GM18909 (cell line): Measurements from ENCODE around the gene TMBIM4.
A peak's percentile ranks its signal among the peaks of the same experiment; 100 is the strongest.
"Not testable (repeated sequence)": the region's sequence is repeated elsewhere in the genome, so short reads cannot be mapped to it uniquely, and the experiment has no call there.

ENCODE experiments used
- ATAC-seq: cut with Tn5 transposase; IDR thresholded peaks from one replicate; pipeline ENCODE4 v1.9.1; 2021; ENCODE audit warnings: mild to moderate bottlenecking; ENCODE audit not compliant: unreplicated experiment, poor library complexity

TMBIM4 gene

GRCh38 chr12:66169221-66170170 lies at the start of gene TMBIM4:
Gene TMBIM4, minus strand, starts transcription at chr12:66169996. Its CDS starts 45 bp downstream, at chr12:66169951.
- peak; percentile 89 for ATAC-seq

GRCh38 chr12:66217342-66217917 lies 47.6 kb upstream of the TMBIM4 start:
- ATAC-seq, result no peak

DNA sequence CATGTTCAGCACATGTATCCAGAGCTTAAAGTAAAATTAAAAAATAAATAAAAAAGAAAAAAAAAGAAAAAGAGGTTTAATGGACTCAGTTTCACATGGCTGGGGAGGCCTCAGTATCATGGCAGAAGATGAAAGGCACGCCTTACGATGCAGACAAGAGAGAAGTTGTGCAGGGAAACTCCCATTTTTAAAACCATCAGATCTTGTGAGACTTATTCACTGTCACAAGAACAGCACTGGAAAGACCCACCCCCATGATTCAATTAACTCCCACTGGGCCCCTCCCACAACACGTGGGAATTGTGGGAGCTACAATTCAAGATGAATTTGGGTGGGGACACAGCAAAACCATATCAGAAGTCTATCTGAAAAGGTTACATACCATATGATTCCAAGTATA lies 43.2 kb upstream of the TMBIM4 start:
- ATAC-seq, result not testable (repeated sequence)

- not testable (repeated sequence) for ATAC-seq
These were observed 41.8 kb upstream of the TMBIM4 start for GRCh38 chr12:66211573-66211972.

- no peak for ATAC-seq
These were observed 41.0 kb upstream of the TMBIM4 start for GRCh38 chr12:66210840-66211239.

DNA sequence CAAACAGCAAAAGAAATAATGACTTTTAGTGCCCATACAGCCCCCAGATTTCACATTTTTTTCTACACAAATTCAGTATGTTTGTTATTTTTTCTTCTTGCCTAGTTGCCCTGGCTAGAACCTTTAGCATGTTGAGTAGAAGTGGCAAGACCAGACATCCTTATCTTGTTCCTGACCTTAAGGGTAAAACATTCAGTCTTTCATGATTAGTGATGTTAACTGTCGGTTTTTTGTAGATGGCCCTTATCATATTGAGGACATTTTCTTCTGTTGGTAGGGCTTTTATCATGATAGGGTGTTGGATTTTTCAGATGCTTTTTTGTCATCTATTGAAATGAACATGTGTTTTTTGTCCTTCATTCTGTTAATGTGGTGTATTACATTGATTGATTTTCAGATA lies 36.3 kb upstream of the TMBIM4 start:
- ATAC-seq, result no peak

GRCh38 chr12:66203820-66204219 lies 34.0 kb upstream of the TMBIM4 start:
- ATAC-seq, result no peak

DNA sequence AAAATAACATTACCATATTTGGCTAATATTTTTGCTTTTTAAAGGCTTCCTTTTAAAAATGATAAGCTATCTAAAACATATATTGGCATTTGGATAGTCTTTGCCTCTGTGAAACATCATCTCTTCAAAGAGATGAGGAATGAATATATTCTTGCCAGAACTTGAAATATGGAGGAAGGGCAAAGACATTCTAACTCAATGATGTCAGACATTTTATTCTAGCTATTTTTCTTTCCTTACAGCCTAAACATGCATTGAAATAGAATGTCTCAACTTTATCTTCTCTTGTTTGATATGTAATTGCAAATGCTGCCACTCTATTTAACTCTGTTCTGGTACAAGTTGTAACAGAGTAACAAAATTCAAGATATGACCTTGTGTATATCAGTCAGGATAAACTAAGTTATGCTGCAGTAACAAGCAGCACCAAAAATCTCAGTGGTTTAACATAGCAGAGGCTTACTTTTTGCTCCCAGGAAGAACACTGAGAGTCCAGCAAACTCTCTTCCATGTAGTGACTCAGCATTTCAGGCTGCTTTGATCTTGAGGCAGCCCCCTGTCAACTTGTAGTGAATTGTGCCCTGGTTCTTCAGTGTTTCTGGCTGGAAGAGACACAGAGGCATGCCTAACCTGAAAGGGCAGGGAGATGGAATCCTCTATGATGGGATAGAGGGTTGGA lies 30.2 kb upstream of the TMBIM4 start:
- no peak for ATAC-seq

DNA sequence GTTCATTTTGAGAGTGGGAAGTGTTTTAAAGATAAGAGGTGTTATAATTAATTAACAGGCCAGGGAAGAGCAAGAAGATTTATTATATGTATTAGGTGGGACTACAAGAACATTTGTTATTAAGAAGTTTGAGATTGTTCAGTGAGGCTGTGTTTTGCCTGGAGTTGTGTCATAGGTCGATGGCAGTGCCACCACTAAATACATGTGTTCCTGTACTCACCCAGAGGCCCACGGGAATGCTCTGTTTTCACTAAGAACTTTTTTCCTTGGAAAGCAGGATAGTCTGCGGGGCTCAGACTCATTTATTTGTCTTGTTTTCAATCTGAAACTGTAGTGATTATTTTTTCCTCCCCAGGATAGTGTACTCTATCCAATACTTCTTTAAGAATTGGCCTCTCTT lies 29.3 kb upstream of the TMBIM4 start:
- no peak for ATAC-seq

DNA sequence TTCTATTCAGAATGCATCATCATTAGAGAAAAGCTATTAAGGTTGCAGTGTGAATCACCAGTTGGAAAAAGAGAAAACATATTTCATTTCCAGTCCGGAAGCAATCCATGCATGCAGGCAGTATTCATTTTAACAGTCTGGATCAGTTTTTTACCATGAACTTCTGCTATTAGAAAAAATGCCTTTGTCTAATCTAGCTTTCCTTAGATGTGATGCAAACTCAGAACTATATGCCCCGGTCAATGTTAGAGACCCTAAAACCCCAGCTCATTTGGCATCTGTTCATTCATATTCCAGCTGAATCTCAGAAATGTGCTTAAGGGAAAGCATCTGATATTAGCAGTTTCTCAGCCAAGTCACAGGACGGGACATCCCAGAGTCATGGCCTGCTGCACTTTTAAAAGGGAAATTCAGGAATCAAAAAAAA lies 27.7 kb upstream of the TMBIM4 start:
- no peak for ATAC-seq

- ATAC-seq, result peak; percentile 87
These were observed 27.0 kb upstream of the TMBIM4 start for GRCh38 chr12:66196806-66197205.

DNA sequence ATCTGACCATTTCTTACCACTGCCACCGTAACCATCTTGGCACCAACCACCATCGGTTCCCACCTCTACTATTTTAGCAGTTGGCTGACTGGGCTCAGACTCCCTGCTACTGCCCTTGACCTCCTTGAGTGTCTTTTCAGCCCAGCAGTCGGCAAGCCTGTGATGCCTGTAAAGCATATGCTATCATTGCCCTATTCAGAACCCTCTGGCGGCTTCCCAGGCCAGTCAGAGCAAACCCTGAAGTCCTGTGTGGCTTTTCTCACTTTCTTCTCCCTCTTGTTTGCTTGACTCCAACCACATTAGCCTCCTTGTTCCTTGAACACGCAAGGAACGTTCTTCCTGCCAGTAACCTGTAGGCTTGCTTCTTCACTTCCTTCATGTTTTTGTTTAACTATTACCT lies 25.4 kb upstream of the TMBIM4 start:
- peak; percentile 47 for ATAC-seq

- no peak for ATAC-seq
These were observed 24.3 kb upstream of the TMBIM4 start for GRCh38 chr12:66194122-66194521.

DNA sequence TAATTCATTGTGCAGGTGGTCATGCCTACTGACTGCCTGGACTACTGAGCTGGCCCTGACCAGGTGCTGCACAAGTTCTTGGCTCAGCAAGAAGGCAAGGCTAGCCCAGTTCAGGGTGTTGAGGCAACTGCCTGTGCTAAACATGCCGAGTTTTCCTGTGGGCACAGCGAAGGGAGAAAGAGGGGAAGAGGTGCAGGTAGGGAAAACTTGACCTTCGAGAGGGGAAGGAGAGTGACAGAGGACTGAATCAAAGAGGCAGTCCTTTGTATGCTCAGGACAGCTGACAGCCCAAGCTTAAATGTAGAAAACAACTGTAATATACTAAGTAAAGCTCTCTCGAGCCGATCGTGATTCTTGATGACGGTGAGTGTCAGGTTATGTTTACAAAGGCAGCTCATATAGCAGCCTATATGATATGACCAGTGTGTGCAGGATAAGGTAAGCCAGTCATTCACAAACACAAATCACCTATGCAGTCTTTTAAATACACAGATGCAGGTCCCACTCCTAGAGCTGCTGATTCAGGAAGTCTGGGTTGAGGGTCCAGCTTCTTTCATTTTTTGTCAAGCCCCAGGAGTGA lies 21.8 kb upstream of the TMBIM4 start:
- no peak for ATAC-seq

- peak; percentile 32 for ATAC-seq
These were observed 20.9 kb upstream of the TMBIM4 start for GRCh38 chr12:66190519-66191370.

DNA sequence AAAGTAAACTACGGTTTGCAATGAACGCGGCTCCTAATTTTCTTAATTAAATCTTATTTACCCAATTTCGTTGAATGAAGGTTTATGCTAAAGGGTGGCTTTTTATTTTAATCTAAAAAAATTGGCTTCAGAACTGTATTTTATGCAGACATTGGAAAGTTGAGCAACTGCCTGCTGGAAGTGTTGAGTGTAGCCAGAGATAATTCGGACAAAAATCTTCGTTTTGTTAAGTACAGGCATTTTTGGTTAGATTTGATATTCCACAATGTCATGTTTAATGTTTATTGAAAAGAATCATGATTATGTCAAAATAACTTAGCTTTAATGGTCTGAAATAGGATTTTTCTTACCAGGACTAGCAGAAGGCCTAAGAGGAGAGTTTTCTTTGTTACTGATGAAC lies 20.1 kb upstream of the TMBIM4 start:
- ATAC-seq, result no peak

- ATAC-seq, result peak; percentile 9
These were observed 19.7 kb upstream of the TMBIM4 start for GRCh38 chr12:66189486-66189843.

- ATAC-seq, result peak; percentile 66
These were observed 19.0 kb upstream of the TMBIM4 start, which contains the start of gene IRAK3 for GRCh38 chr12:66188584-66189485. Gene IRAK3, plus strand, starts transcription at chr12:66189214. Its CDS starts 86 bp downstream, at chr12:66189300.

- no peak for ATAC-seq
These were observed 18.0 kb upstream of the TMBIM4 start for GRCh38 chr12:66187821-66188220.
